Left cardiac atrium (tissue), 4 donors: ENCODE data around the gene FAM13C. TPM values are rescaled to one million over a fixed set of nuclear protein-coding genes. Genes with fewer than 3 reads are reported as not detected.
"Not testable (repeated sequence)": the region's sequence is repeated elsewhere in the genome, so short reads cannot be mapped to it uniquely, and the experiment has no call there.

Source experiments
- ATAC-seq, 2 donors: fragments of 200-7000 bp; cut with Tn5 transposase; one replicate each; pipeline ENCODE4 v1.9.1; 2020; ENCODE audit warnings: mild to moderate bottlenecking in 2 of 2, moderate library complexity in 2 of 2
- DNase-seq: peaks from one replicate; pipeline ENCODE4 v3.0.0-alpha.2; 2020
- intact Hi-C, 2 donors: fragments of 100-400 bp; cut with DNase I; formaldehyde crosslinking; loops; one replicate each; pipeline versions ENCODE4 v1.14.1 to v1.15.1; 2022 to 2023
- total RNA-seq, 2 donors: library from RNA; stranded (reverse); fragmentation: NEBNext Ultra II Directional; extraction: Animal tissue kit (Norgen Biotek cat#: 25700); gene quantifications; one replicate each; pipeline ENCODE4 v1.2.1, GENCODE V29; 2021
- donor health status: DM: no; HTN: yes; CAD: no.
- donor health status: DM: no; HTN: yes; CAD: no; lungs with severe emphysema.
- donor health status: DM: yes; HTN: yes; CAD: no.
- donor health status: Dilated cardiomyopathy.

Gene FAM13C
- total RNA-seq, 2 donors from 2014 or later, result 4.6 to 11.9 TPM

GRCh38 chr10:59245686-59246085 is 116.7 kb downstream of the FAM13C start:
- ATAC-seq (no peak), DNase-seq (no peak)
- intact Hi-C loops, result loop anchor here in 1 of 2 donors (10.0 kb wide), 1 partner anchor 291 kb away; no protein-coding TSS in a partner anchor

- intact Hi-C loops, result loop anchor here in 1 of 2 donors (10.0 kb wide), 1 partner anchor 290 kb away; no protein-coding TSS in a partner anchor
- ATAC-seq, result no peak
Measured at GRCh38 chr10:59244871-59245270, 117.5 kb downstream of the FAM13C start.

DNA sequence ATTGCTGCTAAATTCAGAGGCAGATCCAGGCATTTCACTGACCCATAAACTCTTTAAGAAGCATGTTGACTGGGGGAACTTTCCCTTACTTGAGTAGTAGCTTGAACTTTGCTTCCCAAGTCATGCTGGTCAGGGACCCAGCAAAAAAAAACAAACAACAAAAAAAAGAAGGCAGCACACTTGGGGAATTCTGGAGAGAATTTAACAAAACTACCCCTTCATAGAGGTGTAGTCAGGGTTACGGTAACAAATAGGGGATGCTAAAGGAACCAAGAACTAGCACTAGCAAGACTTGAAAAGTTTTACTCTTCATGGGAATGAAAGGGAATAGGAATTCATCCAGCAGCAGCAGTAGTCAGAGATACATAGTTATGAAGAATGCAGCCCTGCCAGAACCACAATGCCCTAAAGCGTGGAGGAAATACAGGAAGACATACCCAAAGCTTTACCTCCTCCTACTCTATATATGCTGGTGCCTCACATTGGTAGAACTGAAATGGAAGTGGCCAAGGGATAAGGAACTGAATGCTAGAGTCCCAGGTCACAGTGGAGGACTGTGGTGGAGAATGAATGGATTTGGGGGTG is 118.6 kb downstream of the FAM13C start:
- intact Hi-C loops, result loop anchor here in 1 of 2 donors (10.0 kb wide), 1 partner anchor 289 kb away; no protein-coding TSS in a partner anchor
- DNase-seq (no peak), ATAC-seq (no peak)

More at GRCh38 chr10:59244871-59245270, 117.5 kb downstream of the FAM13C start:
- DNase-seq, result no peak

- intact Hi-C loops, result loop anchor here in 1 of 2 donors (10.0 kb wide), 1 partner anchor 288 kb away; no protein-coding TSS in a partner anchor
- ATAC-seq (no peak), DNase-seq (no peak)
Measured at GRCh38 chr10:59242991-59243390, 119.4 kb downstream of the FAM13C start.

DNA sequence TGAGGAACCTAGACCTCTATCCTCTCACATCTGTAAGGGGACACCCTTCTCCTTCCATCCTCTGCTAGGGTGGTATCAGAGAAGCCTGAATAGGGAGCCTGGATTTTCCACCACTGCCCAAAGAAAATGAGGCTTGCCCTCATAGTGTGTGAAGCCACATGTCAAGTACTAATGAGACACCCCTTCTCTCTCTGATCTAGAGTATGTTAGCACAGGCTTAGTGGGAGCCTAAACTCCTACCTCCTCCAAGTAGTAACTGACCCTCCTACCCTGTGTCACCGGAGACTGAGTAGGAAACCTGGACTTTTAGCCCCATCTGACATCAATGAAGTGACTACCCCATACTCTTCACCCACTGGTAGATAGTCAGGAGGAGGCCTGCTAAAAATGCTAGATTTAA is 120.3 kb downstream of the FAM13C start:
- ATAC-seq (no peak), DNase-seq (no peak)
- intact Hi-C loops, result loop anchor here in 1 of 2 donors (10.0 kb wide), 1 partner anchor 287 kb away; no protein-coding TSS in a partner anchor

DNA sequence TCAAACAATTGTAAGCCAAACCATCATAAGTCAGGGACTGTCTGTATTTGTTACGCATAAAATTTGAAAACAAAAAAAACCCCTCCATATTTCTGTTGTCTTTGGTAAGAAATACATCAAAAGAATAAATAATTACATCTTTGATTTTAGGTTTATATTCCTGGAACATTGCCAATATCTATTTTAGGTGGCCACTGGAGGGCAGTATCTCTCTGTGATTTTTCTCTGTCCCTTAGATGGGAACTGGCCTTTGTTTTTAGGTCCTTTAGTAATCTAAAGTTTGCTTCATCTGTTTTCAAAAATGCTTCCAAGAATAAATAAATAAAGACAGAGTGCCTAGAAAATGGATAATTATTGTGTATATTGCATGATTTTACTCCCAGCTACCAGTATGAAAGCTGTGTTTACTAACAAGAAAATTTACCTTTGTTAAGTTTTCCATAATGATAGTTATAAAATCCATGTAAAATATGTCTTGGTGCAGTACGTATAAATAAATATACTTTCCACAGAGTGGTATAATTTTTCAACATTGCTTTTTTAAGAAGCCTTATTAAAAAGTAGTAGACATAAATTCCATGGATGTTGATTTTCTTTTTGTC is 121.7 kb downstream of the FAM13C start:
- no peak for DNase-seq
- no peak for ATAC-seq
- intact Hi-C loops, result loop anchor here in 1 of 2 donors (2.0 to 10.0 kb wide), 2 partner anchors 286 to 340 kb away; no protein-coding TSS in a partner anchor

DNA sequence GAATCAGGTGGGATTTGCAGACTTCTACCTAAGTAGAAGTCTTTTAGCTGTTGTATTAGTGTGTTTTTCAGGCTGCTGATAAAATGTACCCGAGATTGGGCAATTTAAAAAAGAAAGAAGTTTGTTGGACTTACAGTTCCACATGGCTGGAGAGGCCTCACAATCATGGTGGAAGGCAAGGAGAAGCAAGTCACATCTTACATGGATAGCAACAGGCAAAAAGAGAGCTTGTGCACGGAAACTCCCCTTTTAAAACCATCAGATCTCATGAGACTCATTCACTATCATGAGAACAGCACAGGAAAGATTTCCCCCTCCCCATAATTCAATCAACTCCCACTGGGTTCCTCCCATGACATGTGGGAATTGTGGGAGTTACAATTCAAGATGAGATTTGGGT is 123.2 kb downstream of the FAM13C start:
- intact Hi-C loops, result loop anchor here in 1 of 2 donors (2.0 kb wide), 1 partner anchor 382 kb away; no protein-coding TSS in a partner anchor
- not testable (repeated sequence) for DNase-seq, ATAC-seq

DNA sequence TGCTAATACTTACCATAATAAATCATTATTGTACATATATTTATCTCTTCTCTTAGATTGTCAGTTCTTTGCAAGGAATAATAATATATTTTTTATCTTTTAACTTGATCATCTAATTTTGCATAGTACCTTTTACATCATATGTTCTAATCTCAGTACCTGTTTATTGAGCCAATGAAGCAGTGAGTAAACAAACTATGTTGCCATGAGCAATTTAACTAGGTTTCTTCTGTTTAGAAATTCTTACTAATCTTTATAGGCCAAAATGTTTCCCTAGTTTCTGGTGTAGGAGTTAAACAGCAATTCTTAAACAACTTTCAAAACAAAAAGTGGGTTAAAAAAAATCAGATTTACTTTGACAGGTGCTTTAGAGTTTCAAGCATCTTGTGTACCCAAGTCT is 124.6 kb downstream of the FAM13C start:
- ATAC-seq (no peak), DNase-seq (no peak)
- intact Hi-C loops, result loop anchor here in 1 of 2 donors (2.0 kb wide), 1 partner anchor 383 kb away; no protein-coding TSS in a partner anchor

DNA sequence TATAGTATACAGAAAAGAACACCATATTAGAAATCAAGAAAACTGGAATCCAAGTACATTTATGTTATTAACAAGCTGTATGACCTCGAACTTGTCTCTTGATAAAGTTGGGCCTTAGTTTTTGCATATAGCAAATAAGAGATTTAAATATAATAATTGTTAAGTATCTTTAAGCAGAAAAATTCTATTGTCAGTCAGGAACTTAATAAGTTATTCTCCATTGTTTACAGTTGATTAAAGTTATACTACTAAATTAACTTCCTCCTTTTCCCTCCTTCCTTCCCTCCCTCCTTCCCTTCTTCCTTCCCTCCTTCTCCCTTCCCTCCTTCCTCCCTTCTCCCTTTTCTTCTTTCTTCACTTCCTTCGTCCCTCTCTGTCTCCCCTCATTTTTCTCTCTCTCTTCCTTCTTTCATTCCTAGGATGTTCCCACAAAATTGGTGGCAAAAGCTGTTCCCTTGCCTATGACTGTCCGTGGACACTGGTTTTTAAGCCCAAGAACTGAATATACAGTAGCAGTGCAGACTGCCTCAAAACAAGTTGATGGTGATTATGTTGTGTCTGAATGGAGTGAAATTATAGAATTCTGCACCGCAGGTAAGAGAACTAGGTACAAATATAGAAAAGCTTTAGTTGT is 126.2 kb downstream of the FAM13C start:
- DNase-seq, result no peak
- ATAC-seq, result no peak
- intact Hi-C loops, result no loop called here

- peak; percentile 20 for DNase-seq
- no peak for ATAC-seq
- intact Hi-C loops, result no loop called here
Measured at GRCh38 chr10:59234816-59235429, 127.4 kb downstream of the FAM13C start.

DNA sequence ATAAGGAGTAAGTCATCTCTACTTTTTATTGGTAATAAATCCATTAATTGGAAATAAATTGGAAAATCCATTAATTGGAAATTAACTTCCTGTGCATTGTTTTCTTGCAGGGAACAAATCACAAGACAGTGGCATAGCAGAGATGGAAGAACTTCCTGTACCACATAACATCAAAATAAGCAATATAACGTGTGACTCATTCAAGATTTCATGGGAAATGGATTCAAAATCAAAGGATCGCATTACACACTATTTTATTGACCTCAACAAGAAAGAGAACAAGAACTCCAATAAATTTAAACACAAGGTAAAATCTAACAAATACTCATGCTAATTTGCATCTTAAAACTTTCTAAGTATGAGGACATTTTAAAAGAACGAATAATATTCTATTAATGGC is 128.2 kb downstream of the FAM13C start:
- no peak for ATAC-seq
- intact Hi-C loops, result no loop called here

DNA sequence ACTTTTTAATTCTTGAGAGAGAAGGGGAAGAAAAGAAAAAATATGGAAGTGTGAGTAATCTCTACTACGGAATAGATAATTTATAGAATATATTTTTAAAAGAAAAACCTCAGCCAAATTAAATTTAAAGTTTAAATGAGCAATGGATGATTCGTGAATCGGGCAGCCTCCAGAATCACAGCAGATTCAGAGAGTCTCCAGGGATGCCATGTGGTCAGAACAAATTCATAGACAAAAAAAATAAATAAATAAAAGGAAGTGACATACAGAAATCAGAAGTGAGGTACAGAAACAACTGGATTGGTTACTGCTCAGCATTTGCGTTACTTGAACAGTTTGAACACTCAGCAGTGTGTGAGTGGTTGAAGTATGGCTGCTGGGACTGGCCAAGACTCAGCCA is 132.9 kb downstream of the FAM13C start:
- DNase-seq, result no peak
- intact Hi-C loops, result loop anchor here in 1 of 2 donors (10.0 kb wide), 1 partner anchor 445 kb away; no protein-coding TSS in a partner anchor
- ATAC-seq, result no peak

More for the DNA sequence above, 128.2 kb downstream of the FAM13C start:
- DNase-seq, result no peak

GRCh38 chr10:59227136-59227673 is 135.1 kb downstream of the FAM13C start:
- intact Hi-C loops, result loop anchor here in 1 of 2 donors (10.0 kb wide), 1 partner anchor 442 kb away; no protein-coding TSS in a partner anchor
- DNase-seq (no peak), ATAC-seq (no peak)

- intact Hi-C loops, result loop anchor here in 1 of 2 donors (10.0 kb wide), 1 partner anchor 440 kb away; no protein-coding TSS in a partner anchor
- DNase-seq, result no peak
- ATAC-seq, result no peak
Measured at GRCh38 chr10:59225211-59225610, 137.1 kb downstream of the FAM13C start.

GRCh38 chr10:59223597-59223996 is 138.8 kb downstream of the FAM13C start:
- not testable (repeated sequence) for DNase-seq, ATAC-seq
- intact Hi-C loops, result loop anchor here in 1 of 2 donors (10.0 kb wide), 1 partner anchor 439 kb away; no protein-coding TSS in a partner anchor

DNA sequence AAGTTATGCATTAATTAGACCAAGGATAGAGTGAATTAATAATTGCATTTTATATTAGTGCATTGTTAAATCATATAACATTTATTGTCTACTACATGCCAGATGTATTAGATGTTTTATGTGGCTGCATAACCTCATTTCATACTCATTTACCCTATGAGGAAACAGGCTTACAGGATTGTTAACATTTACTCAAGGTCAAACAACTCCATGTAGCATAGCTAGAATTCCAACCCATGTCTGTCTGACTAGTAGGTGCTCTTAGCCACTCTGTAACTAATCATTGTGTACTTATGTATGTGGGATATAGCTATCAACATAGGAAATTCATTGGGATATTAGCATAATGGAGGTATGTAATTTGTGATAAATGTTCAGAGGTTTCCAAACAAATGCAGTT is 139.6 kb downstream of the FAM13C start:
- no peak for DNase-seq
- ATAC-seq, result no peak
- intact Hi-C loops, result loop anchor here in 1 of 2 donors (10.0 kb wide), 1 partner anchor 438 kb away; no protein-coding TSS in a partner anchor

DNA sequence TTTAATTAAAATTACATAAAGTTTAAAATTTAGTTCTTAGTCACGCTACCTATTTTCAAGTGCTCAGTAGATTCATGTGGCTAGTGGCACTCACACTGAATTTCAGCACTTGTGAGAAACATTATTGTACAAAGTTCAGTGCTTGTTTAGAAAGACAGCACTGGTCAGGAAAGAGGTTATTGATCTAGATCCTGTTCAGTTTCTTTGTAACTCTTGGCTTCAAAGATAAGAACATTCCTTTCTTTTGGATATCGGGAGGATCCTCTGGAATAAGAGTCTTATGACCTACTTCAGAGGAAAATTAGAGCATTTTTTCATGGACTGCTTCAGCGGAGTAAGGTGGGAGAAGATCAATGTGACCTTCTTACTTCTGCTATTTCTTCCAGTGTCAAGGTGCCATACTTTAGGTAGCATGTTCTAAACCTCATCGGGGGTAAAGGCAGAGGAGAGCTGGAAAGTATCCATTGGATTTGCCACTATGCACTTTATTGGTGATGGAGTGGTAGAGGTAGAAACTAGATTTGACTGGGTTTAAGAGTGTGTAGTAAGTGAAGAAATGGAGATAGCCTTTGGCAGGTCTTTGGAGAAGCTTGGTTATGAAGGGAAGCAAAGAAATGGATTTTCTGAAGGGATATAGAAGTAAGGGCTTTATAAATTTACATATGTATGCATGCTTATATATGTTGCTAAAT is 146.0 kb downstream of the FAM13C start:
- no peak for ATAC-seq
- intact Hi-C loops, result no loop called here
- DNase-seq, result no peak

DNA sequence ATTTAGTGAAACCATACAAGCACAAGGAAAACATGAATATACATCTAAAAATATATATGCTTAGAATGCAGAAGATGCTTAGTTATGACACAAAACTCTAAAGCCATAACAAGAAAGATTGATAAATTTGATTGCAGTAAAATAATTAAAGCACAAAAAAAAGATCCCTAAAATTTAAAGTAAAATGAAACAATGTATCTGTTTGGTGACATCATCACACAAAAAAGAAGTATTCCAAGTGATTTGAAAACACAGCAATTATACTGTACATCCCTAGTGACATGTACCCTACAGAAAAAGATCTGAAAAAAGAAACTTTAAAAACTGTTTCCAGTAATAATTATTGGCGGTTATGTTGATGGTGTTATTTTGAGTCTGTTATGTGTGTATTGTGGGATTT is 148.2 kb downstream of the FAM13C start:
- no peak for ATAC-seq
- no peak for DNase-seq
- intact Hi-C loops, result no loop called here
